ENCODE data around the gene SLC12A5. TPM values are rescaled to one million over a fixed set of nuclear protein-coding genes. Genes with fewer than 3 reads are reported as not detected.
"Not testable (repeated sequence)": the region's sequence is repeated elsewhere in the genome, so short reads cannot be mapped to it uniquely, and the experiment has no call there.

Gene SLC12A5
- total RNA-seq, 1 donor from 2014 or later, result 0.73 TPM

DNA sequence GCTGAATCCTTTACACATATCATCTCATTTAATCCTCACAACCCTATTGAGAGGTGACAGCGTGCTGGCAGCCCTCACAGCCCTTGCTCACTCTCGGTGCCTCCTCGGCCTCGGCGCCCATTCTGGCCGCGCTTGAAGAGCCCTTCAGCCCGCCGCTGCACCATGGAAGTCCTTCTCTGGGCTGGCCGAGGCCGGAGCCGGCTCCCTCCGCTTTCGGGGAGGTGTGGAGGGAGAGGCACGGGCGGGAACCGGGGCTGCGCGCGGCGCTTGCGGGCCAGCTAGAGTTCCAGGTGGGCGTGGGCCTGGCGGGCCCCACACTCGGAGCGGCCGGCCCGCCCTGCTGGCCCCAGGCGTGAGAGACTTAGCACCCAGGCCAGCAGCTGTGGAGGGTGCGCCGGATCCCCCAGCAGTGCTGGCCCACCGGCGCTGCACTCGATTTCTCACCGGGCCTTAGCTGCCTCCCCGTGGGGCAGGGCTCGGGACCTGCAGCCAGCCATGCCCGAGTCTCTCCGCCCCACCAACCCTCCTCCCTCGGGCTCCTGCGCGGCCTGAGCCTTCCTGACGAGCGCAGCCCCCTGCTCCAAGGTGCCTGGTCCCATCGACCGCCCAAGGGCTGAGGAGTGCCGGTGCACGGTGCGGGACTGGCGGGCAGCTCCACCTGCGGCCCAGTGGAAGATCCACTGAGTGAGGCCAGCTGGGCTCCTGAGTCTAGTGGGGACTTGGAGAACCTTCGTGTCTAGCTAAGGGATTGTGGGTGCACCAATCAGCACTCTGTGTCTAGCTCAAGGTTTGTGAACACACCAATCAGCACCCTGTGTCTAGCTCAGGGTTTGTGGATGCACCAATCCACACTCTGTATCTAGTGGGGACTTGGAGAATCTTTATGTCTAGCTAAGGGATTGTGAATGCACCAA, 62.9 kb downstream of the SLC12A5 start:
- intact Hi-C loops (cut with DNase I); DNase-seq (ENCODE audit: low spot score): not testable (repeated sequence)

GRCh38 chr20:46093531-46093930, 64.5 kb downstream of the SLC12A5 start:
- intact Hi-C loops (cut with DNase I), result no loop called here
- DNase-seq (ENCODE audit: low spot score), result no peak

- intact Hi-C loops (cut with DNase I), result no loop called here
- DNase-seq (ENCODE audit: low spot score), result no peak
Measured at GRCh38 chr20:46099491-46100287, 70.7 kb downstream of the SLC12A5 start.

GRCh38 chr20:46100444-46100843, 71.4 kb downstream of the SLC12A5 start:
- intact Hi-C loops (cut with DNase I); DNase-seq (ENCODE audit: low spot score): not testable (repeated sequence)

GRCh38 chr20:46100988-46101387, 72.0 kb downstream of the SLC12A5 start:
- no peak for DNase-seq (ENCODE audit: low spot score)
- intact Hi-C loops (cut with DNase I), result no loop called here

- intact Hi-C loops (cut with DNase I), result no loop called here
- no peak for DNase-seq (ENCODE audit: low spot score)
Measured at GRCh38 chr20:46101957-46102356, 72.9 kb downstream of the SLC12A5 start.

- DNase-seq (ENCODE audit: low spot score), result no peak
- intact Hi-C loops (cut with DNase I), result no loop called here
Measured at GRCh38 chr20:46102940-46103339, 73.9 kb downstream of the SLC12A5 start.

DNA sequence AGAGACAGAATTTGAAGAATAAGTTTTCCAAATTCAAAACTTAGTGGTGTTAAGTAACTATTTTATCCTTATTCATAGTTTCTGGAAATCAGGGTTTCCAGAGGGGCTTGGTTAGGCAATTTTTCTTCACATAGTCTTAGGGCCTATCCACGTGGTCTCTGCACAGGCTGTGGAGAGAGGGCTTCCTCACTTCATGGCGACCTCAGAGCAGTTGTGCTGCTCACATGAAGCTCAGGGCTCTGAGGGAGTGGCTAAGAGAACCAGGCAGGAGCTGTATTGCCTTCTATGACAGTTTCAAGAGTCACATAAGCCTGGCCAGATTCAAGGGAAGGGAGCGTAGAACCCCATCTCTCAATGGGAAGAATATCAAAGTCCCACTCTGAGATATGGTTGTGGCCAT, 75.2 kb downstream of the SLC12A5 start:
- DNase-seq (ENCODE audit: low spot score), result no peak
- intact Hi-C loops (cut with DNase I), result no loop called here

- intact Hi-C loops (cut with DNase I), result no loop called here
Measured at GRCh38 chr20:46107061-46107460, 78.0 kb downstream of the SLC12A5 start.

GRCh38 chr20:46108435-46108841, 79.4 kb downstream of the SLC12A5 start:
- no peak for DNase-seq (ENCODE audit: low spot score)
- intact Hi-C loops (cut with DNase I), result no loop called here

More at GRCh38 chr20:46107061-46107460, 78.0 kb downstream of the SLC12A5 start:
- DNase-seq (ENCODE audit: low spot score), result no peak

DNA sequence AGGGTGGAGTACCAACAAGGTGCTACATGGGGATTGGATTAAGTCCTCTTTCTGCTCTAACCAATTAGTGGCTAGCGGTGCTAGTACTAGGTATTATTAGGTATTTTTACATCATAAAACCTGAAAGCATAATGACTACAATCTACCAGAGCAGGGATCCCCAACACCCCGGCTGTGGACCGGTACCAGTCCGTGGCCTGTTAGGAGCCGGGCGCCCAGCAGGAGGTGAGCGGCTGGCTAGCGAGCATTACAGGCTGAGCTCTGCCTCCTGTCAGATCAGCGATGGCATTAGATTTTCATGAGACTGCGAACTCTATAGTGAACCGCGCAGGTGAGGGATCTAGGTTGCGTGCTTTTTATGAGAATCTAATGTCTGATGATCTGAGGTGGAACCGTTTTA, 80.0 kb downstream of the SLC12A5 start:
- DNase-seq (ENCODE audit: low spot score), result no peak
- intact Hi-C loops (cut with DNase I), result no loop called here

Other genes with a start within 250 kb of the SLC12A5 start
- 2.0 TPM for gene WFDC3, start 237.3 kb upstream of the SLC12A5 start, total RNA-seq
- gene DNTTIP1, start 237.3 kb upstream of the SLC12A5 start, total RNA-seq, result 26.3 TPM
- 0.38 TPM for gene UBE2C, start 216.6 kb upstream of the SLC12A5 start, total RNA-seq
- not detected for gene TNNC2, start 201.9 kb upstream of the SLC12A5 start, total RNA-seq
- gene SNX21, start 195.4 kb upstream of the SLC12A5 start, total RNA-seq, result 19.5 TPM
- gene ACOT8, start 171.8 kb upstream of the SLC12A5 start, total RNA-seq, result 24.9 TPM
- 2.0 TPM for gene ZSWIM3, start 171.6 kb upstream of the SLC12A5 start, total RNA-seq
- 6.9 TPM for gene ZSWIM1, start 148.0 kb upstream of the SLC12A5 start, total RNA-seq
- gene SPATA25, start 141.6 kb upstream of the SLC12A5 start, total RNA-seq, result 3.3 TPM
- gene NEURL2, start 138.0 kb upstream of the SLC12A5 start, total RNA-seq, result 7.6 TPM
- gene CTSA, start 137.9 kb upstream of the SLC12A5 start, total RNA-seq, result 111 TPM
- 37.1 TPM for gene PLTP, start 117.1 kb upstream of the SLC12A5 start, total RNA-seq
- 30.2 TPM for gene PCIF1, start 94.5 kb upstream of the SLC12A5 start, total RNA-seq
- gene ZNF335, start 57.0 kb upstream of the SLC12A5 start, total RNA-seq, result 8.5 TPM
- 2.4 TPM for gene MMP9, start 20.3 kb upstream of the SLC12A5 start, total RNA-seq
- 12.3 TPM for gene NCOA5, start 60.7 kb downstream of the SLC12A5 start, total RNA-seq
- gene CD40, start 89.1 kb downstream of the SLC12A5 start, total RNA-seq, result 3.8 TPM

Measured in cardiac septum (tissue), 1 donor.